Astrocyte (in vitro differentiated cells and primary cell): ENCODE results near the gene LRRC3B.

Experiments
- CTCF ChIP-seq: IDR thresholded peaks from 2 replicates; pipeline ENCODE4 v1.5.1; 2011; ENCODE audit warnings: low read depth, mild to moderate bottlenecking, inconsistent platforms, low read length, moderate library complexity; ENCODE audit not compliant: insufficient read depth
- EZH2 ChIP-seq: IDR thresholded peaks from 2 replicates; pipeline ENCODE4 v1.6.1; 2012; ENCODE audit warnings: mild to moderate bottlenecking, low read length, inconsistent platforms; ENCODE audit not compliant: insufficient read depth

DNA sequence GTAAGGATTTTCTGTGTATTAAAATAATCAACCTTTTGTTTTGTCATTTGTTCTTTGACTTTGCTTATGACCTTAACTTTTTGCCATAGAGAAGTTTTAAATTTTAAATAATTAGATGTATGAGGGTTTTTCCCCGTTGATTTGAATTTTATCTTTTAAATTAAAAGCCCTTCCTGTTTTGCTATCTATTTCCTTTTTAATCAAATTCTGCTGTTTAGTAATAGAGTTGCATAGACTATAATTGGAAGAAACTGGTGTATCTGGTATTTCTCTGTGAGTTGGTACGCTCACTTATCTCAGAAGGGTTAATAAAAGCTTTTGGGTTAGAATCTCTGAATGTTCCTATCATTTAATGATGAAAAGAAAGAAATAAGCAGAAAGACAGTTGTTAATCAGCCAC, 82.2 kb downstream of the LRRC3B start:
- TF ChIP-seq CTCF = no peak
- TF ChIP-seq EZH2 = no peak
